CD14-positive monocyte (primary cell): ENCODE results near the gene ZC3H12C. TPM values are rescaled to one million over a fixed set of nuclear protein-coding genes. Genes with fewer than 3 reads are reported as not detected.

Experiments used
- DNase-seq, 3 donors: peaks; one replicate each; pipeline ENCODE4 v3.0.0-alpha.2; 2011 to 2022
- H2AFZ ChIP-seq: 2 replicates; pipeline ENCODE4 v1.6.0; 2012; ENCODE audit warnings: mild to moderate bottlenecking, low read depth, low read length, inconsistent platforms; ENCODE audit not compliant: insufficient read depth, poor library complexity, severe bottlenecking
- H3K27ac ChIP-seq, 2 donors: 1 replicate in 1 of 2; 2 replicates in 1 of 2; pipeline ENCODE4 v1.5.1; 2012 to 2013; ENCODE audit warnings: low read length in 2 of 2, control low read depth in 1 of 2, inconsistent platforms in 1 of 2, low read depth in 1 of 2, mild to moderate bottlenecking in 1 of 2
- H3K27me3 ChIP-seq, 2 donors: one replicate each; pipeline versions ENCODE4 v1.6.0 to v1.6.1; 2011 to 2013; ENCODE audit warnings: low read length in 2 of 2; ENCODE audit not compliant: control insufficient read depth in 2 of 2, insufficient read depth in 2 of 2
- H3K36me3 ChIP-seq, 2 donors: replicated peaks in 1 of 2; 1 replicate in 1 of 2; 2 replicates in 1 of 2; pipeline versions ENCODE4 v1.5.1 to v1.6.1; 2012 to 2013; ENCODE audit warnings: low read length in 2 of 2, control low read depth in 1 of 2, inconsistent platforms in 1 of 2, mild to moderate bottlenecking in 1 of 2; ENCODE audit not compliant: insufficient read depth in 2 of 2, control insufficient read depth in 1 of 2
- H3K4me1 ChIP-seq, 2 donors: 1 replicate in 1 of 2; 2 replicates in 1 of 2; pipeline versions ENCODE4 v1.5.1 to v1.6.1; 2012 to 2013; ENCODE audit warnings: low read length in 2 of 2, control low read depth in 1 of 2, inconsistent platforms in 1 of 2, mild to moderate bottlenecking in 1 of 2, moderate library complexity in 1 of 2; ENCODE audit not compliant: insufficient read depth in 2 of 2, control insufficient read depth in 1 of 2
- H3K4me2 ChIP-seq: replicated peaks from 2 replicates; pipeline ENCODE3; 2012; ENCODE audit warnings: low read length, moderate library complexity, mild to moderate bottlenecking; ENCODE audit not compliant: poor library complexity, severe bottlenecking; ENCODE audit errors: extremely low read depth
- H3K4me3 ChIP-seq, 3 experiments: fragments of 200-600 bp in 1 of 3; sonication (generic) in 1 of 3; replicated peaks in 1 of 3; 1 replicate in 2 of 3; 2 replicates in 1 of 3; pipeline ENCODE4 v1.5.1; 2011 to 2013; ENCODE audit warnings: low read length in 3 of 3, mild to moderate bottlenecking in 3 of 3, control low read depth in 2 of 3, low read depth in 2 of 3, inconsistent platforms in 1 of 3, moderate library complexity in 1 of 3
- H3K79me2 ChIP-seq: 2 replicates; pipeline ENCODE4 v1.6.0; 2012; ENCODE audit warnings: mild to moderate bottlenecking, control low read depth, inconsistent platforms, low read length, moderate library complexity; ENCODE audit not compliant: insufficient read depth
- H3K9ac ChIP-seq: 2 replicates; pipeline ENCODE4 v1.6.0; 2017; ENCODE audit warnings: low read length, mild to moderate bottlenecking; ENCODE audit not compliant: insufficient read depth, poor library complexity, severe bottlenecking
- H3K9me3 ChIP-seq, 2 donors: replicated peaks in 1 of 2; 1 replicate in 1 of 2; 2 replicates in 1 of 2; pipeline versions ENCODE4 v1.5.1 to v1.6.1; 2012 to 2013; ENCODE audit warnings: low read length in 2 of 2, control low read depth in 1 of 2; ENCODE audit not compliant: control insufficient read depth in 1 of 2, insufficient read depth in 1 of 2
- H4K20me1 ChIP-seq: 2 replicates; pipeline ENCODE4 v1.6.0; 2012; ENCODE audit warnings: mild to moderate bottlenecking, low read length, control low read depth, moderate library complexity; ENCODE audit not compliant: insufficient read depth
- H3K27ac Mint-ChIP-seq, 7 donors: one replicate each; pipeline ENCODE4 v1.8.0; 2020; ENCODE audit warnings: mild to moderate bottlenecking in 7 of 7, mixed read lengths in 7 of 7, moderate library complexity in 6 of 7, inconsistent platforms in 2 of 7
- H3K27me3 Mint-ChIP-seq, 3 donors: one replicate each; pipeline ENCODE4 v1.8.0; 2021 to 2022; ENCODE audit warnings: low read depth in 3 of 3, mild to moderate bottlenecking in 3 of 3, mixed read lengths in 3 of 3, moderate library complexity in 3 of 3, inconsistent platforms in 1 of 3
- H3K36me3 Mint-ChIP-seq, 2 donors: one replicate each; pipeline ENCODE4 v1.8.0; 2020; ENCODE audit warnings: mixed read lengths in 2 of 2, inconsistent platforms in 1 of 2, mild to moderate bottlenecking in 1 of 2
- H3K4me1 Mint-ChIP-seq: one replicate; pipeline ENCODE4 v1.8.0; 2020; ENCODE audit warnings: mild to moderate bottlenecking, mixed read lengths
- H3K4me3 Mint-ChIP-seq, 2 donors: one replicate each; pipeline ENCODE4 v1.8.0; 2020; ENCODE audit warnings: mild to moderate bottlenecking in 2 of 2, mixed read lengths in 2 of 2, moderate library complexity in 1 of 2
- H3K9me3 Mint-ChIP-seq, 7 donors: one replicate each; pipeline ENCODE4 v1.8.0; 2020 to 2022; ENCODE audit warnings: mixed read lengths in 7 of 7, mild to moderate bottlenecking in 6 of 7, moderate library complexity in 6 of 7, inconsistent platforms in 2 of 7
- WGBS: methylation state at CpG from one replicate; pipeline ENCODE4 v1.1.5; 2013; ENCODE audit warnings: missing lambda C conversion rate; ENCODE audit not compliant: insufficient coverage; 5-methylcytosine and 5-hydroxymethylcytosine counted together
- intact Hi-C, 2 donors: fragments of 100-400 bp; cut with micrococcal nuclease; formaldehyde crosslinking; loops; one replicate each; pipeline versions ENCODE4 v1.15.0 to v1.15.1; 2023
- polyA plus RNA-seq, 3 donors: library from polyadenylated mRNA; depleted of rRNA in 1 of 3; unstranded in 2 of 3; stranded (reverse) in 1 of 3; fragments of 300-500 nt in 2 of 3; fragments of >200 nt in 1 of 3; fragmentation: Illumina TruSeq in 2 of 3; gene quantifications; 1 replicate in 2 of 3; 2 replicates in 1 of 3; pipeline ENCODE4 v1.2.3, GENCODE V29; 2012 to 2021
- TF ChIP-seq, protein P1 (sequence below): fragments of 200-600 bp; IDR thresholded peaks from one replicate; pipeline ENCODE4 v1.8.0; 2022; ENCODE audit warnings: antibody characterized with exemption, mild to moderate bottlenecking

ZC3H12C gene
- polyA plus RNA-seq, 3 donors, result 0.47 to 2.6 (median 0.73) TPM

DNA sequence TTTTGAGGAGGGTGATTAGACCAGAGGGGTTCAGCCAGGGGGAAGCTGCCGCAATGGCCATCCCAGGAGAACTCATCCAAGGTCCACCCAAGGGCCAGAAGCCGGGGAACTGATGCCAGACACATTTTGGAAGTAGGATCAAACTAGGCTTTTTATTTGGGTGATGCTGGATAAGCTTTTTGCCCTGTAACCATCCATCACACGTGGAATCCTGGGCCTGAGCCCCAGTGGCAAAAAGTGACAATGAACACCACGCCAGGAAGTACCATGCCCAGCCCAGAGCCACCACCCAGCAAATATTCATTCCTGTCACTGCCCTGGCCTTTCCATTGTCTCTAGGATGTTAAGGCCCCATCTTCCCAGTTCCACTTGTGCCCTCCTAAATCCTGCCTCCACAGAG, 85.9 kb downstream of the ZC3H12C start:
- H3K27ac Mint-ChIP-seq, result peak overlapping the region in 1 of 7 donors; percentile 31
- 97% methylated on average over 4 of the region's 4 CpGs for WGBS

DNA sequence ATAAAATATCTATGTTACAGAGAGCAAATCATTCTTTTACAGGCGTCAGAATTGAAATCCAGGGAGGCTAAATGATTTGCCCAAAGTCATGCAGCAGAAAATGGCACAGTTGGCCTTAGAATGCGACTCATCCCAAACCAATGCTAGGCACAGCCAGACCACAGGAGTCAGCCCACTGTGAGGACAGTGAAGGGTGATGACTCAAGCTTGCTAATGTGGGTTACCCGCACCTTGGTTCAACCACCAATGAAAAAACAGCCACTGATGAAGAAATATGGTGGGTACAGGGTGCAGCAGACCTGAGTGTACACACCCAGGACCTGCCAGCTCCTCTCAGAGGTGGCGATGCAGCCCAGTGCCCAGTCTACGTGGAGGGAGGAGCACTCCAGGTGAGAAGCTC, 89.7 kb downstream of the ZC3H12C start:
- Histone ChIP-seq H3K27me3 (no peaks in the 10 kb centered on the region), H2AFZ (no peak overlapping the region), H3K36me3 (no peaks in the 10 kb centered on the region), H3K9ac (no peak overlapping the region), H3K4me1 (no peaks in the 10 kb centered on the region), H3K4me3 (no peak overlapping the region), H3K9me3 (no peaks in the 10 kb centered on the region), H3K4me2 (no peak overlapping the region), H3K79me2 (no peaks in the 10 kb centered on the region), H3K27ac (no peak overlapping the region), H4K20me1 (no peaks in the 10 kb centered on the region)
- WGBS, result 80% methylated on average over 1 of the region's 5 CpGs
- Mint-ChIP-seq H3K36me3 (no peaks in the 10 kb centered on the region), H3K27me3 (peaks cover 1 to 5% (median 3%) of the 10 kb centered on the region in 3 donors), H3K9me3 (peaks cover 0 to 2% (median 0%) of the 10 kb centered on the region in 7 donors), H3K4me3 (no peak overlapping the region), H3K27ac (no peak overlapping the region), H3K4me1 (peaks cover 5% of the 10 kb centered on the region)
- TF ChIP-seq, protein P1, sequence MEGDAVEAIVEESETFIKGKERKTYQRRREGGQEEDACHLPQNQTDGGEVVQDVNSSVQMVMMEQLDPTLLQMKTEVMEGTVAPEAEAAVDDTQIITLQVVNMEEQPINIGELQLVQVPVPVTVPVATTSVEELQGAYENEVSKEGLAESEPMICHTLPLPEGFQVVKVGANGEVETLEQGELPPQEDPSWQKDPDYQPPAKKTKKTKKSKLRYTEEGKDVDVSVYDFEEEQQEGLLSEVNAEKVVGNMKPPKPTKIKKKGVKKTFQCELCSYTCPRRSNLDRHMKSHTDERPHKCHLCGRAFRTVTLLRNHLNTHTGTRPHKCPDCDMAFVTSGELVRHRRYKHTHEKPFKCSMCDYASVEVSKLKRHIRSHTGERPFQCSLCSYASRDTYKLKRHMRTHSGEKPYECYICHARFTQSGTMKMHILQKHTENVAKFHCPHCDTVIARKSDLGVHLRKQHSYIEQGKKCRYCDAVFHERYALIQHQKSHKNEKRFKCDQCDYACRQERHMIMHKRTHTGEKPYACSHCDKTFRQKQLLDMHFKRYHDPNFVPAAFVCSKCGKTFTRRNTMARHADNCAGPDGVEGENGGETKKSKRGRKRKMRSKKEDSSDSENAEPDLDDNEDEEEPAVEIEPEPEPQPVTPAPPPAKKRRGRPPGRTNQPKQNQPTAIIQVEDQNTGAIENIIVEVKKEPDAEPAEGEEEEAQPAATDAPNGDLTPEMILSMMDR, result no peak
- DNase-seq, result no peak
- intact Hi-C loops, result no loop called here

More for the DNA sequence above, 85.9 kb downstream of the ZC3H12C start:
- H3K9me3 ChIP-seq, result no peaks in the 10 kb centered on the region
- no peak overlapping the region for H2AFZ ChIP-seq
- H3K9ac ChIP-seq, result no peak overlapping the region
- DNase-seq, result no peak
- Mint-ChIP-seq H3K27me3 (peaks cover 6 to 9% (median 6%) of the 10 kb centered on the region in 3 donors), H3K9me3 (peaks cover 0 to 2% (median 0%) of the 10 kb centered on the region in 7 donors), H3K4me1 (peaks cover 4% of the 10 kb centered on the region), H3K4me3 (no peak overlapping the region), H3K36me3 (no peaks in the 10 kb centered on the region)
- no peak overlapping the region for H3K4me2 ChIP-seq
- no peaks in the 10 kb centered on the region for H4K20me1 ChIP-seq
- no peak overlapping the region for H3K27ac ChIP-seq
- no peak overlapping the region for H3K4me3 ChIP-seq
- H3K79me2 ChIP-seq, result no peaks in the 10 kb centered on the region
- TF ChIP-seq, protein P1, result no peak
- H3K27me3 ChIP-seq, result no peaks in the 10 kb centered on the region
- H3K36me3 ChIP-seq, result no peaks in the 10 kb centered on the region
- H3K4me1 ChIP-seq, result peaks cover 4 to 5% of the 10 kb centered on the region in 2 donors
- intact Hi-C loops, result no loop called here
